Measurements from ENCODE around the gene DALRD3. TPM values are rescaled to one million over a fixed set of nuclear protein-coding genes. Genes with fewer than 3 reads are reported as not detected.
A peak's percentile ranks its signal among the peaks of the same experiment; 100 is the strongest.

The DALRD3 gene
- total RNA-seq, 1 experiment from 2014 or later: 55.5 TPM

- H3K4me3 ChIP-seq (ENCODE audit: insufficient read depth, low read depth, low read length): no peak overlapping the region
- DNase-seq: no peak
- H3K36me3 ChIP-seq (replicated peaks; ENCODE audit: control insufficient read depth, insufficient read depth, low read length): peaks cover 2% of the 10 kb centered on the region
- no peaks in the 10 kb centered on the region; the same call in 1 of the 2 replicates for H3K27me3 ChIP-seq (ENCODE audit: control insufficient read depth, insufficient read depth, low read length)
Measured at GRCh38 chr3:49004352-49005302, 13.8 kb downstream of the DALRD3 start.

DNA sequence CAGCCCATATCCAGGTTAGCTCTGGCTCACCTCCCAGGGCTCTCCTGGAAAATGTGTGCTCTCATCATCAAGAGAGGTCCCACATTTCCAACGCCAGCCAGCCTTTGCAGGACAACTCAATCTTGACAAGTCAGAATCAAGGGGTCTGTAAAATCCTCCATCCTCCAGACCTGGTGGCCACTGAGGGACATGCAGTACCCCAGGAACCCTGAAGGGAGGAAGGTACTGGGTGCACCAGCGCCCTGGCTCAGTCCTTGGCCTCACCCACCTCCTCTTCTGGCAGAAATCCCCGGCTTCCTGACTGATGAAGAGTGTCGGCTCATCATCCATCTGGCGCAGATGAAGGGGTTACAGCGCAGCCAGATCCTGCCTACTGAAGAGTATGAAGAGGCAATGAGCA, 17.2 kb downstream of the DALRD3 start:
- no peak overlapping the region for H3K4me3 ChIP-seq (ENCODE audit: insufficient read depth, low read depth, low read length)
- peak; percentile 51 for DNase-seq
- no peaks in the 10 kb centered on the region; the same call in 1 of the 2 replicates for H3K27me3 ChIP-seq (ENCODE audit: control insufficient read depth, insufficient read depth, low read length)
- H3K36me3 ChIP-seq (replicated peaks; ENCODE audit: control insufficient read depth, insufficient read depth, low read length): no peaks in the 10 kb centered on the region

DNA sequence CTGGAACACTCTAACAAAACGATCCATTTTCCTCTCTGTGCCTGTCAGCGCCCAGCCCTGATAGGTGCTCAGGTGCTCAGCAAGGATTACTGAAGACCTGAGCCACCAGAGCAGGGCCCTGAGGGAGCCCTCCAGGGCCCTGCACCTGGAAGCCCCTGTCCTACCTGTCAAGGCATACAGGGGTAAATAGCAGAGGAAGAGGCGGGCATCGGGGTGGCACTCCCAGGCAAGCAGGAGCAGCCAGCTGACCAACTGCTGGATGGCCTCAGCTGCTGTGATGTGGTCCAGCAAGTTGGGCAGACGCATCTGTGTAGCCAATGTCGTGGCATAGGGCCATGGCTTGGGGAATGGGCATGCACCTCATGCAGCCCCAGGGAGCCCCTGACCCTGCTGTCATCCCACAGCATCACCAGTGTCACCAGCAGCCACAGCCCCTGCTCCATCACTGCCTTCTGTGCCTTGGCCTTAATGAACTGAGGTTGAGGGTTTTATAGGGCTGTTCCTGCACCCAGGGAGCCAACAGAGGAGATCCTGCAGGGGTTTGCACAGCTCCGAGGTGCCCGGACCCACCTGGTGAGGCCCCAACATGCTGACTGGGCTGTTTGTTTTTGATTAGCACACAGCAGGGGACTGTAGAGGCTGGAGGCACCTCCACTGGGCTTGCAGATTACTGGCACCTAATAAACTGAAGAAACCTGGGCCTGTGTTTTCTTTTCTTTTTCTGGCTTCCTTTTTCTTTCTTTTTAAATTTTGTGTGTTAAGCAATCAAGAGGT, 19.1 kb downstream of the DALRD3 start:
- H3K4me3 ChIP-seq (ENCODE audit: insufficient read depth, low read depth, low read length): no peak overlapping the region
- peak; percentile 63 for DNase-seq
- H3K27me3 ChIP-seq (ENCODE audit: control insufficient read depth, insufficient read depth, low read length): no peaks in the 10 kb centered on the region; the same call in 1 of the 2 replicates
- H3K36me3 ChIP-seq (replicated peaks; ENCODE audit: control insufficient read depth, insufficient read depth, low read length): peaks cover 1% of the 10 kb centered on the region; the same call in 1 of the 2 replicates

DNA sequence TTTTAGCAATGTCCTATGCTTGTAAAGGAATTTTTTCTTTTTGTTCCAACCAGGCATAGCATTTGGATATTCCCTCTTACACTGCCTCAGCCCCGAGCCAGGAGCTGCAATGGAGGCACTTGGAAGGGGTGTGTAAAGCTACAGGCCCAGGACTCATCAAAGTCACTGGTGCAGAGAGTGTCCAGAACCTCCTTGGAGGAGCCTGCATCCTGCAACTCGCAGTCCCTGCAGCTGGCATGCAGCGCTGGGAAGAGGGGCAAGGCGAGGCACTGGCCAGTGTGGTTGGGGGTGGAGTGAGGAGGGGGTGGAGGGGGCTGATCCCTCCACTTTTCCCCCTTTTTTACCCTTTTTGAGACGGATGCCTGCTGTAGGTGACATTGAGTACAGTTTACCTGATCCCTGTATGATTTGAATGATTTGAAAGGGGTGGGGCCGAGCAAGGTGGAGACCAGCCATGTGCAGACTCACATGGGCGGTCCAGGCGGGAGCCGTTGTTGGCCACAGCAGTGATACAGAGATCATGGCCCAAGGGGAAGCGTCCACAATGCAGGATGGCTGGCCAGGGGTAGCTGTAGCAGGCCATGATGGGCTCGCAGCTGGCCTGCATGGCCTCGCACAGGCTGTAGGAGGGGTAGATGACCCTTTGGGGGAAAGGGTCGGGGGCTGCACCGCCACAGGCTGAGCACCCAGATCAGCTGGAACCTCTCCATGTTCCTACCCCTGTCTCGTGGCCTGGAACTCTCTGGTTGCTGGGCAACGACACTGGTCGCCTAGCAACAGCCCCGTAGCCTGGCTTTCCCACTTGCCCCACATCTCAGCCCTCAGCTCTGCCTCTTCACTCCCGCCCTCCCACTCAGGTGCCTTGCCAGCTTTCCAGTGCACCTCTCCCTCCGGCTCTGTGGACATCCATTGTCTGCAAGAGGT, 20.4 kb downstream of the DALRD3 start:
- DNase-seq: peak; percentile 79
- Histone ChIP-seq H3K36me3 (replicated peaks; ENCODE audit: control insufficient read depth, insufficient read depth, low read length) (peaks cover 1% of the 10 kb centered on the region; the same call in 1 of the 2 replicates), H3K4me3 (ENCODE audit: insufficient read depth, low read depth, low read length) (no peak overlapping the region), H3K27me3 (ENCODE audit: control insufficient read depth, insufficient read depth, low read length) (no peaks in the 10 kb centered on the region; the same call in 1 of the 2 replicates)

- Histone ChIP-seq H3K36me3 (replicated peaks; ENCODE audit: control insufficient read depth, insufficient read depth, low read length) (peaks cover 1% of the 10 kb centered on the region; the same call in 1 of the 2 replicates), H3K27me3 (ENCODE audit: control insufficient read depth, insufficient read depth, low read length) (no peaks in the 10 kb centered on the region)
- DNase-seq: peak; percentile 35
Measured at GRCh38 chr3:48997102-48997635, 21.2 kb downstream of the DALRD3 start.

DNA sequence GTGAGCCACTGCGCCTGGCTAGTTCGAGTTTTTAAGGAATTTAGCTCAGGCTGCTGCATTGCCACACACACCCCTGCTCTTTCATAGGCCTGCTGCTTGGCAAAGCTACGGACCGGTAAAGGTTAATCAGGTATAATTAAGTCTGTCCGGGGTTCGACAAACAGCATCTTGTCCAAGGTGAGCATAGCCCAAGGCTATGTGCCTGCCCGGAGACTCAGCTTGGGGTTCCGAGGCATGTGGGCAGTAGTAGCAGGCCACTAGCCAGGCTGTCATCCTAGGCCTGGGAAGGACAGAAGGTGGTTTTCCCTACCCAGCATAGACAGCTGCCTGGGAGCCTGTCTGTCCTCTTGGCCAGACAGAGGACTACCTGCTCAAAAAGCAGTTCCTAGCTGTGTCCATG, 21.7 kb downstream of the DALRD3 start:
- peaks cover 1% of the 10 kb centered on the region; the same call in 1 of the 2 replicates for H3K36me3 ChIP-seq (replicated peaks; ENCODE audit: control insufficient read depth, insufficient read depth, low read length)
- H3K4me3 ChIP-seq (ENCODE audit: insufficient read depth, low read depth, low read length): no peak overlapping the region
- no peak for DNase-seq
- no peaks in the 10 kb centered on the region for H3K27me3 ChIP-seq (ENCODE audit: control insufficient read depth, insufficient read depth, low read length)

More at GRCh38 chr3:48997102-48997635, 21.2 kb downstream of the DALRD3 start:
- H3K4me3 ChIP-seq (ENCODE audit: insufficient read depth, low read depth, low read length): no peak overlapping the region

GRCh38 chr3:48993834-48994233, 24.5 kb downstream of the DALRD3 start:
- Histone ChIP-seq H3K4me3 (ENCODE audit: insufficient read depth, low read depth, low read length) (no peak overlapping the region), H3K27me3 (ENCODE audit: control insufficient read depth, insufficient read depth, low read length) (no peaks in the 10 kb centered on the region), H3K36me3 (replicated peaks; ENCODE audit: control insufficient read depth, insufficient read depth, low read length) (peaks cover 1% of the 10 kb centered on the region; the same call in 1 of the 2 replicates)
- no peak for DNase-seq

GRCh38 chr3:48991851-48992545, 26.4 kb downstream of the DALRD3 start:
- DNase-seq: no peak
- Histone ChIP-seq H3K27me3 (ENCODE audit: control insufficient read depth, insufficient read depth, low read length) (no peaks in the 10 kb centered on the region), H3K4me3 (ENCODE audit: insufficient read depth, low read depth, low read length) (no peak overlapping the region), H3K36me3 (replicated peaks; ENCODE audit: control insufficient read depth, insufficient read depth, low read length) (peaks cover 1% of the 10 kb centered on the region; the same call in 1 of the 2 replicates)

DNA sequence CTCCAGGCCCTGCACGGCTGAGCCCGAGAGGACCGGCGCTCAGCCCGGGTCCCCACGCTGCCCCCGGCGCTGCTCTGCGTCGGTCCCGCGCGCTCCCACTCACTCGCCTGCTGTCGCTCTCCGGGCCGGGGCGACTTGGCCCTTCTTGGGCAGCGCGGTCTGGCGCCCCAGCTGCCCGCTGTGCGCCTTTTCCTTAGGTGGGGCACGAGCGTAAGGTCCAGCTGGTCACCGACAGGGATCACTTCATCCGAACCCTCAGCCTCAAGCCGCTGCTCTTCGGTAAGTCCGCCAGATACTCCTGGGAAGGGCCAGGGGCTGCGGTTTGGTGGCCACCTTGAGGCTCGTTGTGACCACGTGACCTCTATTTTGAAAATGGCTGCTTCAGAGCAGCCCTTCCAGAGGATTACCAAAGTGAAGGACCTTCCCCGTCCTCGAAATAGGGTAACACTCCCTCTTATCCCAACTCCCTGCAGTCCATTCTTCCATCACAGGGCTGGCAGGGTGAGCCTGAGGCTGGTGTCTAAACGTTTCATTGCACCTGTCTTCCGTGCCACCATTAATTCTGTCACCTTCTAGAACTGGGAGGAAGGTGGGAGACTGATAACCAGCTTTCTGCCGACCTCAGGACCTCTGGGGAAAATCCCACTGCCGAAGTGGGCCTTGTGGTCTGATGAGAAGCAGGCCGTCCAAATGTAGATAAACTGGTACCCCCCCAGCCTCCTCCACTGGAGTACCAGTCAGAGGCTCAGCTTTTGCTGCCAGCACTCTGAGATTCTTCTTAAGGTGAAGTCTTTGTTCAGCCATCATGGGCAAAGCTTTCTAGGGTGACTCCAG, 27.5 kb downstream of the DALRD3 start:
- DNase-seq: peak; percentile 74
- H3K27me3 ChIP-seq (ENCODE audit: control insufficient read depth, insufficient read depth, low read length): no peaks in the 10 kb centered on the region
- peak overlapping the region; percentile 79 for H3K4me3 ChIP-seq (ENCODE audit: insufficient read depth, low read depth, low read length)
- H3K36me3 ChIP-seq (replicated peaks; ENCODE audit: control insufficient read depth, insufficient read depth, low read length): peaks cover 1% of the 10 kb centered on the region; the same call in 1 of the 2 replicates

DNA sequence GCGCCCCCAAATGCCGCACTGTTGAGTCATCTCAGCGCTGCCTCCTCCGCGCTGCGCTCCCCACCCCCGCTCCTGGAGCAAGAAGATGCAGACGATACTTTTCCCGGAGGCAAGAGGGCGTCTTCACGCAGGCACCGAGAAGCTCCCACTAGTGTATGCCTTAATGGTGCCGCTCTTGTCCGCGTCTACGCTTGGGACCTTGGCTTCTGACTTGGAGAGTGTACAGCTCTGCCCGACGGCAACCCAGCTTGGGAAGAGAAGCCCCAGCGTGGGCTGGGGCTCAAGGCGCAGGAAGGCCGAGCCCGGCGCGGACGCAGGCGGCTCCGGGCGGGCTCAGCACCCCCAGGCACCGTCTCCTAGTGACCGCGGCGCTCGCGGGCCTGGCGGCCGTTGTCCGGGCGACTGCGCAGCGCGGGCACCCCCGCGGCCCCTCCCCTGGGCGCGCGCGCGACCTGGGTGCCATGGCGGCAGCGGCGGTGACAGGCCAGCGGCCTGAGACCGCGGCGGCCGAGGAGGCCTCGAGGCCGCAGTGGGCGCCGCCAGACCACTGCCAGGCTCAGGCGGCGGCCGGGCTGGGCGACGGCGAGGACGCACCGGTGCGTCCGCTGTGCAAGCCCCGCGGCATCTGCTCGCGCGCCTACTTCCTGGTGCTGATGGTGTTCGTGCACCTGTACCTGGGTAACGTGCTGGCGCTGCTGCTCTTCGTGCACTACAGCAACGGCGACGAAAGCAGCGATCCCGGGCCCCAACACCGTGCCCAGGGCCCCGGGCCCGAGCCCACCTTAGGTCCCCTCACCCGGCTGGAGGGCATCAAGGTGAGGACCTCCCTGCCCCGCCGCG, 28.4 kb downstream of the DALRD3 start, which contains the start of gene P4HTM:
Gene P4HTM (plus strand): TSS at position 446 of the 840 bp plus-strand sequence. CDS start 16 bp downstream, at position 462.
- peak within 1 kb of the TSS; percentile 79 for H3K4me3 ChIP-seq (ENCODE audit: insufficient read depth, low read depth, low read length)
- DNase-seq: peak; percentile 93
- H3K27me3 ChIP-seq (ENCODE audit: control insufficient read depth, insufficient read depth, low read length): no peaks in the 10 kb centered on the region
- H3K36me3 ChIP-seq (replicated peaks; ENCODE audit: control insufficient read depth, insufficient read depth, low read length): peaks cover 2% of the 10 kb centered on the region; the same call in 1 of the 2 replicates

- H3K27me3 ChIP-seq (ENCODE audit: control insufficient read depth, insufficient read depth, low read length): no peaks in the 10 kb centered on the region
- H3K4me3 ChIP-seq (ENCODE audit: insufficient read depth, low read depth, low read length): peak overlapping the region; percentile 79
- peaks cover 4% of the 10 kb centered on the region for H3K36me3 ChIP-seq (replicated peaks; ENCODE audit: control insufficient read depth, insufficient read depth, low read length)
- peak; percentile 54 for DNase-seq
Measured at GRCh38 chr3:48989126-48989795, 29.1 kb downstream of the DALRD3 start.

All from H7 (cell line).